Large intestine (tissue), 3 donors: ENCODE results near the gene TMEM248. TPM values are rescaled to one million over a fixed set of nuclear protein-coding genes. Genes with fewer than 3 reads are reported as not detected.
"Not testable (repeated sequence)": the region's sequence is repeated elsewhere in the genome, so short reads cannot be mapped to it uniquely, and the experiment has no call there.

Experiments
- DNase-seq, 2 donors: peaks; one replicate each; pipeline versions ENCODE4 v3.0.0 to v3.0.0-alpha.2; 2013
- H3K27ac ChIP-seq: one replicate; pipeline ENCODE4 v1.5.1; 2013; ENCODE audit warnings: low read length
- H3K27me3 ChIP-seq: 2 replicates; pipeline ENCODE4 v1.6.1; 2013; ENCODE audit warnings: low read length; ENCODE audit not compliant: control insufficient read depth, insufficient read depth
- H3K36me3 ChIP-seq: 2 replicates; pipeline ENCODE4 v1.6.1; 2013; ENCODE audit warnings: low read length; ENCODE audit not compliant: control insufficient read depth, insufficient read depth
- H3K4me1 ChIP-seq: one replicate; pipeline ENCODE4 v1.6.1; 2013; ENCODE audit warnings: low read length; ENCODE audit not compliant: control insufficient read depth, insufficient read depth
- H3K4me3 ChIP-seq: one replicate; pipeline ENCODE4 v1.5.1; 2013; ENCODE audit warnings: low read length
- H3K9me3 ChIP-seq: one replicate; pipeline ENCODE4 v1.6.1; 2013; ENCODE audit warnings: mild to moderate bottlenecking, low read depth, low read length, moderate library complexity; ENCODE audit not compliant: control insufficient read depth
- WGBS: methylation state at CpG from one replicate; pipeline ENCODE4 v1.1.5; 2013; ENCODE audit warnings: low lambda C conversion rate; ENCODE audit not compliant: insufficient coverage; 5-methylcytosine and 5-hydroxymethylcytosine counted together
- polyA plus RNA-seq: library from polyadenylated mRNA; unstranded; fragments of 120-200 nt; gene quantifications from one replicate; pipeline ENCODE4 v1.2.1, GENCODE V29; 2013

TMEM248 gene
- polyA plus RNA-seq, 1 donor = 64.9 TPM

DNA sequence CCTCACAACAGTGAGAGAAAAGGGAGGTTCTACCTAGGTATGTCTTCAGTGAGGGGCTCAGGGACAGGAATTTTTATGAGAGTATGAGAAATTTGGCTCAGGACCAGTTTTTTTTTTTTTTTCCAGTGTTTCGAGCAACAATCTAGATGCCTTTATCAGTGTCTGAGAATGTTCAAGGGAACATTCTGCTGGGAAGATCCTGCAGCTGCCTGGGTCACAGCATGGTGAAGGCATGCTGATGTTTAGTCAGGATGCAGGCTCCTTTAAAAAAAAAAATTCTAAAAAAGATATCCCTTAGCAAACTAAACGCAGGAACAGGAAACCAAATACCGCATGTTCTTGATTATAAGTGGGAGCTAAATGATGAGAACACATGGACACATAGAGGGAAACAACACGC, 43.4 kb downstream of the TMEM248 start:
- Histone ChIP-seq H3K4me3 (no peak overlapping the region), H3K27ac (no peak overlapping the region), H3K9me3 (no peaks in the 10 kb centered on the region), H3K36me3 (peaks cover 7% of the 10 kb centered on the region), H3K4me1 (no peaks in the 10 kb centered on the region), H3K27me3 (no peaks in the 10 kb centered on the region)
- WGBS = no CpG with 5 or more reads among the region's 4 CpGs
- peak in 1 of 2 donors; percentile 26 for DNase-seq

GRCh38 chr7:66967029-66967428, 46.0 kb downstream of the TMEM248 start:
- no peak overlapping the region for H3K4me3 ChIP-seq
- peaks cover 4% of the 10 kb centered on the region for H3K4me1 ChIP-seq
- no peaks in the 10 kb centered on the region for H3K27me3 ChIP-seq
- no CpG with 5 or more reads among the region's 6 CpGs for WGBS
- no peak overlapping the region for H3K27ac ChIP-seq
- no peaks in the 10 kb centered on the region for H3K36me3 ChIP-seq
- DNase-seq = no peak
- H3K9me3 ChIP-seq = no peaks in the 10 kb centered on the region

DNA sequence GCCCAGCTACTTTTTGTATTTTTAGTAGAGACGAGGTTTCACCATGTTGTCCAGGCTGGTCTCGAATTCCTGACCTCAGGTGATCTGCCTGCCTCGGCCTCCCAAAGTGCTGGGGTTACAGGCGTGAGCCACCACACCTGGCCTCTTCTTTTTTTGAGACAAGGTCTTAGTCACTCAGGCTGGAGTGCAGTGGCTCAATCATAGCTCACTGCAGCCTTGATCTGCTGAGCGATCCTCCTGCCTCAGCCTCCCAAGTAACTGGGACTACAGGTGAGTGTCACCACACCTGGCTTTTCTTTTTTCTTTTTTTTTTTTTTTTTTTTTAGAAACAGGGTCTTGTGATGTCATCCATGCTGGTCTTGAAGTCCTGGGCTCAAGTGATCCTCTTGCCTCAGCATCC, 48.0 kb downstream of the TMEM248 start:
- not testable (repeated sequence) for H3K4me3 ChIP-seq, DNase-seq, H3K27me3 ChIP-seq, H3K9me3 ChIP-seq, H3K27ac ChIP-seq, H3K36me3 ChIP-seq
- no CpG with 5 or more reads among the region's 5 CpGs for WGBS
- peaks cover 16% of the 10 kb centered on the region for H3K4me1 ChIP-seq

DNA sequence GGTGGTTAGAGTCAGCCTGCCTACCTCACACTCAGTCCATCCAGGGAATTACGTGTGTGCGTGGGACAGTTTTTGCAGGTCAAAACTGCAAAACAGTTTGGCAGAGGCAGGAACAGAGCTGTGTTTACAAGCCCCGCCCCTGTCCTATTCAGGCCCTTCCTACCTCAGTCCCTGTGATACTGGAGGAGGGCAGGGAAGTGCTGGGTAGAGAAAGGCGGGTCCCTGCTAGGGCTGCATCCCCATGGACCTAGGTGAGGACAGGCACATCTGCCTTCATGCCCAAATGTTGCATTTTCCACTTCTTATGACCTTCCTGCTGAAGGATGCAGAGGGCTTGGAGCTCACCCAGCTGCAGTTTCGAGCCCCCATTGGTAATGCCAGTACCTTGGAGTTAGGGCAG, 49.3 kb downstream of the TMEM248 start:
- Histone ChIP-seq H3K27ac (no peak overlapping the region), H3K4me3 (no peak overlapping the region), H3K36me3 (no peaks in the 10 kb centered on the region), H3K4me1 (peaks cover 16% of the 10 kb centered on the region), H3K9me3 (no peaks in the 10 kb centered on the region), H3K27me3 (no peaks in the 10 kb centered on the region)
- WGBS = no CpG with 5 or more reads among the region's 5 CpGs
- no peak for DNase-seq

GRCh38 chr7:66974986-66975590, 54.1 kb downstream of the TMEM248 start:
- H3K4me1 ChIP-seq = peaks cover 16% of the 10 kb centered on the region
- no peaks in the 10 kb centered on the region for H3K36me3 ChIP-seq
- no peak overlapping the region for H3K27ac ChIP-seq
- H3K4me3 ChIP-seq = no peak overlapping the region
- no peaks in the 10 kb centered on the region for H3K27me3 ChIP-seq
- no peak for DNase-seq
- H3K9me3 ChIP-seq = no peaks in the 10 kb centered on the region
- WGBS = no CpG with 5 or more reads among the region's 15 CpGs

DNA sequence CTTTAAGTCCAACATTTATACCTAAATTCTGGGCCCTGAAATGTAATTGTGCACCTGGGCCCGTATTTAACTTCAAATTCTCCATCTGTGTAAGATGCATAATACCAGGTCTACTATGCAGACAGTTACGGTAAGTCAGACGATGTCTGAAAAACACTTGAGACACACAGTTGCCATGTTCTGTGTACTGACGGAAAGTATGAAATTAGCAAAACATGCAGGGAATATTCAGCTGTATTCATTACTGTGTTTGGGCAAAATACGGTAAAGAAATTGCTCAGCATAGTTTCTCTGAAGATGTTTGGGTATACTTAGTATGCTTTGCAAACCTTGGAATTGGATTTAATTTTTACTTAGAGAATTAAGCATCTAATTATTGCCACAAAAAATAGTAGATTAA, 57.3 kb downstream of the TMEM248 start:
- not testable (repeated sequence) for H3K36me3 ChIP-seq, H3K9me3 ChIP-seq, DNase-seq, H3K4me1 ChIP-seq, H3K27ac ChIP-seq, H3K27me3 ChIP-seq, H3K4me3 ChIP-seq
- no CpG with 5 or more reads among the region's 5 CpGs for WGBS

DNA sequence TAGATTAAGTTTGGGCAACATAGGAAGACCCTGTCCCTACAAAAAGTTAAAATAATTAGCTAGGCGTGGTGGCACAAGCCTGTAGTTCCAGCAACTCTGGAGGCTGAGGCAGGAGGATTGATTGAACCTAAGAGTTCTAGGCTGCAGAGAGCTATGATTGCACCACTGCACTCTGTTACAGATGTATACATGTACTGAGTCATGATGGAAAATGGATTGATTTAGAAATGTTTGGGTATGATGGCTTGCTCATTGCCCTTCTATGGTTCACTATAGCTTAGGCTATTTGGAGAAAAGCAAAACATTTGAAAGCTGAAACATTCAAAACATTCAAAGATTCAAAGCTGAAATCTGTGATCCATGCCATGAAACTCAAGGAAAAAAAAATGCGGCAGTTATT, 58.0 kb downstream of the TMEM248 start:
- not testable (repeated sequence) for H3K4me3 ChIP-seq, H3K4me1 ChIP-seq, H3K27ac ChIP-seq, H3K9me3 ChIP-seq, H3K36me3 ChIP-seq, DNase-seq, H3K27me3 ChIP-seq
- no CpG with 5 or more reads among the region's 2 CpGs for WGBS

DNA sequence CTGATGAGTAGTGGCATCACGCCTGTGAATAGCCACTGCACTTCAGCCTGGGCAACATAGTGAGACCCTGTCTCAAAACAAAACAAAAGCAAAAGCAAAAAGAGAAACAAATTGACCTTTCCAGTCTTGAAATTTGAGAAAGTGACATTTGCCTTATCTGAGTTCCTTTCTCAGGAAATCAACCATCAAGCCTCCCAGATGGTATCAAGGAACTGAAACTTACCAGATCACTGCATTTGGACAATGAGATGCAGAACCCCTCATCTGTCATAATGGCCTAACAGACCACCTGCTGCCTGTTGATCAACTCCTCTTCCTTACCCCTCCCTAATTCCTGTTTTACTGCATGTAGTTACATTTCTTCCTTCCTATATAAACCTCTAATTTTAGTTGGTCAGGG, 59.3 kb downstream of the TMEM248 start:
- H3K27me3 ChIP-seq, H3K4me3 ChIP-seq, H3K4me1 ChIP-seq, H3K36me3 ChIP-seq, H3K9me3 ChIP-seq, H3K27ac ChIP-seq, DNase-seq: not testable (repeated sequence)
- no CpG with 5 or more reads among the region's 1 CpG for WGBS

DNA sequence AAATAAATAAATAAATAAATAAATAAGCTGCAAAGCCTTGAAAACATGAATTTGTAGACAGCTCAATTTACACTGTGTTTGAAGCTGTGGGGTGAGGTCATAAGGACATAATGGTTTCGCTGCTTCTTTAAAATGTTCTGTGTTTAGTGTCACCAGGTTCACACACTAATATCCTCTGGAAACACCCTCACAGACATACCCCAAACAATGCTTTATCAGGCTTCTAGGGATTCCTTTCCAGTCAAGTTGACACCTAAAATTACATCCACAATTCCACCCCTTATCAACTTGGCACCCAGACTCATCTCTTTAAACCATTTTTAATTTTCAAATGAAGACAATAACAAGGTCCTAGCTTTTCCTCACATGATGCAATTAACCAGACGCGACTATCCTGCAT, 68.5 kb downstream of the TMEM248 start:
- not testable (repeated sequence) for H3K9me3 ChIP-seq, DNase-seq, H3K4me1 ChIP-seq, H3K4me3 ChIP-seq, H3K27me3 ChIP-seq, H3K27ac ChIP-seq
- peaks cover 26% of the 10 kb centered on the region for H3K36me3 ChIP-seq
- no CpG with 5 or more reads among the region's 3 CpGs for WGBS

DNA sequence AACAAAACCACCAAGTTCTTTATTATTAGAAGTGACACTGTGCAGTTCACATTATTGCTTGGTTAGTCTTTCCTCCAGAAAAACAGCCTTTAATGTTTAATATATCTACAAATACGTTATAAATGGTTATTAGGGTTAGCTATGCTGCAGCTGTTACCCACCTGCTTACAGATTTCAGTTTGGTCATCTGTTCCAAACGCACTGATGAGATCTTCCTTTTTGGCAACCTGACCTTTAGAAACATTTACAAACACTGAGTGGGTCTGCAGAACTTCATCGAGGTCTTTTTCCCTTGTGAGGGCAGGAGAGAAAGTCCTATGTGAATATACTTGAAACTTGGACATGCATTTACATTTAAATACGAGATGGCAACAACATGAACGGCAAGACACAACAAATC, 73.0 kb downstream of the TMEM248 start:
- WGBS = no CpG with 5 or more reads among the region's 5 CpGs
- H3K27me3 ChIP-seq, DNase-seq, H3K9me3 ChIP-seq, H3K4me1 ChIP-seq: not testable (repeated sequence)
- peaks cover 21% of the 10 kb centered on the region for H3K36me3 ChIP-seq
- H3K27ac ChIP-seq = peak overlapping the region; percentile 99
- peak overlapping the region; percentile 90 for H3K4me3 ChIP-seq

- Histone ChIP-seq H3K27ac (peak overlapping the region; percentile 99), H3K4me3 (peak overlapping the region; percentile 90), H3K36me3 (peaks cover 20% of the 10 kb centered on the region)
- H3K9me3 ChIP-seq, H3K27me3 ChIP-seq, H3K4me1 ChIP-seq: not testable (repeated sequence)
- WGBS = no CpG with 5 or more reads among the region's 9 CpGs
- peak; percentile 56 to 79 for DNase-seq
Measured at GRCh38 chr7:66994691-66995049, 73.6 kb downstream of the TMEM248 start.
